Measurements from ENCODE around the gene SHISA2.
"Not testable (repeated sequence)": the region's sequence is repeated elsewhere in the genome, so short reads cannot be mapped to it uniquely, and the experiment has no call there.

Gene SHISA2

GRCh38 chr13:26075498-26075897, 23.7 kb upstream of the SHISA2 start:
- no peak for DNase-seq
- no peaks in the 10 kb centered on the region for H3K4me1 ChIP-seq (ENCODE audit: low read length)
- H3K9me3 ChIP-seq (replicated peaks; ENCODE audit: insufficient read depth, low read length) = no peaks in the 10 kb centered on the region
- H3K79me2 ChIP-seq (ENCODE audit: low read length) = no peaks in the 10 kb centered on the region
- H3K9me2 ChIP-seq (replicated peaks; ENCODE audit: insufficient read depth, low read length) = no peaks in the 10 kb centered on the region
- TF ChIP-seq EZH2phosphoT487 (IDR thresholded peaks at IDR 0.05; ENCODE audit: low read length) (no peak), EZH2 (optimal IDR thresholded peaks at IDR 0.05; ENCODE audit: low read depth, low read length) (no peak), CTCF (IDR thresholded peaks at IDR 0.05; ENCODE audit: low read length) (no peak)
- H3F3A ChIP-seq (ENCODE audit: insufficient read depth, low read length) = no peaks in the 10 kb centered on the region
- H3K4me2 ChIP-seq (ENCODE audit: low read depth, low read length) = no peak overlapping the region
- no peaks in the 10 kb centered on the region for H4K20me1 ChIP-seq (ENCODE audit: insufficient read depth, low read length)
- no peak overlapping the region for H3K27ac ChIP-seq (ENCODE audit: low read length)
- no peak overlapping the region for H3K4me3 ChIP-seq (ENCODE audit: low read length)
- H3K9ac ChIP-seq (ENCODE audit: low read length) = no peak overlapping the region
- no peak overlapping the region for H2AFZ ChIP-seq (ENCODE audit: low read length)
- H3K36me3 ChIP-seq (replicated peaks; ENCODE audit: insufficient read depth, low read length) = no peaks in the 10 kb centered on the region
- no peaks in the 10 kb centered on the region for H3K27me3 ChIP-seq (replicated peaks; ENCODE audit: insufficient read depth, low read length)

DNA sequence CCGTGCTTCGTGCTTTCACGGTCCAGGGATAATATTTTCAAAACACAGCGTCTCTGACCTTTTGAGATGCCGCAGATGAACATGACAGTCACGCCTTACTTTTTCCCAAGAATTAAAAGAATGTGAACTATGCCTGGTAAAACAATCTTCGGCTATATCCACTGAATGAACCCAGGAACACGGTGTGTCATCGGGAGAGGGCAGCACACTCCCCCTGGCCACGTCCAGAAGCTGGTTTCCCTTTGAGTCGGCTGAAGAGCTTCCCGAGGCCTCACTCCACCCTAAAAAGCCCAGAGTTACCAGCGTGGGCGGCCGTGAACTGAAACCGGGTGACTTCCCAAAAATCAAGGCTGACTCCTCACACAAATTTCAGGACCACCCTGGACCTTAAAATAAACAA, 22.9 kb upstream of the SHISA2 start:
- H3K4me3 ChIP-seq (ENCODE audit: low read length) = no peak overlapping the region
- no peaks in the 10 kb centered on the region for H3K4me1 ChIP-seq (ENCODE audit: low read length)
- no peaks in the 10 kb centered on the region for H3K36me3 ChIP-seq (replicated peaks; ENCODE audit: insufficient read depth, low read length)
- H3F3A ChIP-seq (ENCODE audit: insufficient read depth, low read length) = no peaks in the 10 kb centered on the region
- TF ChIP-seq EZH2phosphoT487 (IDR thresholded peaks at IDR 0.05; ENCODE audit: low read length) = no peak
- no peak for TF ChIP-seq CTCF (IDR thresholded peaks at IDR 0.05; ENCODE audit: low read length)
- no peak for TF ChIP-seq EZH2 (optimal IDR thresholded peaks at IDR 0.05; ENCODE audit: low read depth, low read length)
- no peaks in the 10 kb centered on the region for H3K9me3 ChIP-seq (replicated peaks; ENCODE audit: insufficient read depth, low read length)
- H3K79me2 ChIP-seq (ENCODE audit: low read length) = no peaks in the 10 kb centered on the region
- no peaks in the 10 kb centered on the region for H3K9me2 ChIP-seq (replicated peaks; ENCODE audit: insufficient read depth, low read length)
- H2AFZ ChIP-seq (ENCODE audit: low read length) = no peak overlapping the region
- no peaks in the 10 kb centered on the region for H3K27me3 ChIP-seq (replicated peaks; ENCODE audit: insufficient read depth, low read length)
- H3K27ac ChIP-seq (ENCODE audit: low read length) = no peak overlapping the region
- H3K4me2 ChIP-seq (ENCODE audit: low read depth, low read length) = no peak overlapping the region
- no peaks in the 10 kb centered on the region for H4K20me1 ChIP-seq (ENCODE audit: insufficient read depth, low read length)
- DNase-seq = no peak
- no peak overlapping the region for H3K9ac ChIP-seq (ENCODE audit: low read length)

DNA sequence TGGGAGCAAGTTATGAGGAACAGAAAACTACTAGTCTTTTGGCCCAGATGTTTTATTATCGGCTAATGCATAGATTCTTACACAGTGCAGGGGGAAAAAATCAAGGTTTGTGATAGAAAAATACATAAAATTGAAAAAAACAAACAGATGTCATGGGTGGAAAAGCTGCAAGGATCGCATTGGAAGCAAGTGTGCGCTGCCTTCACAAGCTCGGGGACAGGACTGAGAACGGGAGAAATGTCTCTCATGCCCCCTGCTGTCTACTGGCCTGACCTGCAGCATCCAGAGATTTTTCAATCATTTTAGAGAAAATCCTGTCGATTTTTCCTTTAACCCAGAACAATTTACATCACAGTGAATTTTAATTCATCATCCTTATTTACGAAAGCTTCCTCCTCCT, 20.5 kb upstream of the SHISA2 start:
- H3F3A ChIP-seq (ENCODE audit: insufficient read depth, low read length); H3K9ac ChIP-seq (ENCODE audit: low read length); H3K9me3 ChIP-seq (replicated peaks; ENCODE audit: insufficient read depth, low read length); H3K27ac ChIP-seq (ENCODE audit: low read length); H3K4me1 ChIP-seq (ENCODE audit: low read length); H3K4me2 ChIP-seq (ENCODE audit: low read depth, low read length); H3K4me3 ChIP-seq (ENCODE audit: low read length); H3K27me3 ChIP-seq (replicated peaks; ENCODE audit: insufficient read depth, low read length); H3K9me2 ChIP-seq (replicated peaks; ENCODE audit: insufficient read depth, low read length); DNase-seq; H3K79me2 ChIP-seq (ENCODE audit: low read length); H4K20me1 ChIP-seq (ENCODE audit: insufficient read depth, low read length); H2AFZ ChIP-seq (ENCODE audit: low read length); H3K36me3 ChIP-seq (replicated peaks; ENCODE audit: insufficient read depth, low read length): not testable (repeated sequence)

DNA sequence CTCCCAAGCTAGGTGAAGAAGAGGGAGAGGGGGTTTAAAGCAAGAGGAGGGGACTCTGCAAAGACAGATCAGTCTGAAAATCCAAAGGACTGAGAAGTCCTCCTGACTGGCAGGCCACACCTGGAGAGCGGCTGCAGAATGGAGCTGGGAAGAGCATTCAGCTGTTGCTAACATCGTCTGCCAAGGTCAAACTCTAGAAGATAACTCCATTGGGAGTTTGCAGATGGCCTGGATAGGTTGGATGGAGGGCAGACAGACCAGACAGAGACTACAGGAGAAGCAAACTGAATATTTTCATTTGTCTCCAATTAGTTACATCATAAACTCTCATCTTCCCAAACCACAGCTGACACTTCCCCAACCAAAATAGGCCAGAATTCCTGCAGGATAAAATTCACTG, 19.9 kb upstream of the SHISA2 start:
- H3K4me3 ChIP-seq (ENCODE audit: low read length) = no peak overlapping the region
- no peaks in the 10 kb centered on the region for H3K9me2 ChIP-seq (replicated peaks; ENCODE audit: insufficient read depth, low read length)
- no peak for TF ChIP-seq EZH2 (optimal IDR thresholded peaks at IDR 0.05; ENCODE audit: low read depth, low read length)
- no peak for TF ChIP-seq CTCF (IDR thresholded peaks at IDR 0.05; ENCODE audit: low read length)
- TF ChIP-seq EZH2phosphoT487 (IDR thresholded peaks at IDR 0.05; ENCODE audit: low read length) = no peak
- DNase-seq = no peak
- no peaks in the 10 kb centered on the region for H3K27me3 ChIP-seq (replicated peaks; ENCODE audit: insufficient read depth, low read length)
- no peaks in the 10 kb centered on the region for H4K20me1 ChIP-seq (ENCODE audit: insufficient read depth, low read length)
- H3K4me1 ChIP-seq (ENCODE audit: low read length) = no peaks in the 10 kb centered on the region
- no peak overlapping the region for H3K27ac ChIP-seq (ENCODE audit: low read length)
- no peak overlapping the region for H3K4me2 ChIP-seq (ENCODE audit: low read depth, low read length)
- no peaks in the 10 kb centered on the region for H3K36me3 ChIP-seq (replicated peaks; ENCODE audit: insufficient read depth, low read length)
- H3K79me2 ChIP-seq (ENCODE audit: low read length) = no peaks in the 10 kb centered on the region
- H2AFZ ChIP-seq (ENCODE audit: low read length) = no peak overlapping the region
- no peaks in the 10 kb centered on the region for H3K9me3 ChIP-seq (replicated peaks; ENCODE audit: insufficient read depth, low read length)
- H3F3A ChIP-seq (ENCODE audit: insufficient read depth, low read length) = no peaks in the 10 kb centered on the region
- no peak overlapping the region for H3K9ac ChIP-seq (ENCODE audit: low read length)

DNA sequence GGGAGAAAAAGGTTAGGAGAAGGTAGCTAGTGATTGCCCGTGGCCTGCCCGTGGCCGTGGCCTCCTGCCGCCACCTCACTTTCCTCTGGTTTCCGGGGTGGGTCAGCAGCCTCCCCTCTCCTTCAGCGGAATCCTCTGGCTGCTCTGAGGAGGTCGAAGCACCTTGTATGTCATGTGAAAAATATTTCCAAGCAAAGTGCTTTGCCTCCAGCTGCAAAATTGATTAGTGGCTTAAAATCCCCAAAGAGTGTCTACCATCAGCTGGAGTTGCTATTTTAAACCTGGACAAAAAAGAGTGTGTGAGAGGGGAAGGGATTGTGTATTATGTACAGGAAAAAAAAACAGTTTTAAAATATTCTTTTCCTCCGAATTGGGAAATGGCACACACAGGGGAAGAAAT, 17.8 kb upstream of the SHISA2 start:
- not testable (repeated sequence) for H3K9me3 ChIP-seq (replicated peaks; ENCODE audit: insufficient read depth, low read length); H3K4me1 ChIP-seq (ENCODE audit: low read length); H3K9me2 ChIP-seq (replicated peaks; ENCODE audit: insufficient read depth, low read length); H4K20me1 ChIP-seq (ENCODE audit: insufficient read depth, low read length); H3K9ac ChIP-seq (ENCODE audit: low read length); H3K27ac ChIP-seq (ENCODE audit: low read length); H3F3A ChIP-seq (ENCODE audit: insufficient read depth, low read length); H3K79me2 ChIP-seq (ENCODE audit: low read length); H3K27me3 ChIP-seq (replicated peaks; ENCODE audit: insufficient read depth, low read length); H3K36me3 ChIP-seq (replicated peaks; ENCODE audit: insufficient read depth, low read length); H2AFZ ChIP-seq (ENCODE audit: low read length); H3K4me3 ChIP-seq (ENCODE audit: low read length); H3K4me2 ChIP-seq (ENCODE audit: low read depth, low read length); DNase-seq

DNA sequence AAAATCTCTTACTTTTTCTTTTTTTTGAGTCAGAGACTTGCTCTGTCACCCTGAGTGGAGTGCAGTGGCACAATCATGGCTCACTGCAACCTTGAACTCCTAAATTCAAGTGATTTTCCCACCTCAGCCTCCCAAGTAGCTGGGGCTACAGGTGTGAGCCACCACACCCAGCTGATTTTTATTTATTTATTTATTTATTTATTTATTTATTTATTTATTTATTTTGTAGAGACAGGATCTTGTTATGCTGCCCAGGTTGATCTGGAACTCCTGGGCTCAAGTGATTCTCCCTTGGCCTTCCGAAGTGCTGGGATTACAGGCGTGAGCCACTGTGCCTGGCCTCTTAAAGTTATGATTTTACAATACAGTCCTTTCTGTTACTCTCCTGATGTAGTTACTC, 16.6 kb upstream of the SHISA2 start:
- not testable (repeated sequence) for H3K4me1 ChIP-seq (ENCODE audit: low read length); H4K20me1 ChIP-seq (ENCODE audit: insufficient read depth, low read length); H3K27me3 ChIP-seq (replicated peaks; ENCODE audit: insufficient read depth, low read length); DNase-seq; H3K9ac ChIP-seq (ENCODE audit: low read length); H3K9me2 ChIP-seq (replicated peaks; ENCODE audit: insufficient read depth, low read length); H3K36me3 ChIP-seq (replicated peaks; ENCODE audit: insufficient read depth, low read length); H2AFZ ChIP-seq (ENCODE audit: low read length); H3F3A ChIP-seq (ENCODE audit: insufficient read depth, low read length); H3K4me3 ChIP-seq (ENCODE audit: low read length); H3K9me3 ChIP-seq (replicated peaks; ENCODE audit: insufficient read depth, low read length); H3K27ac ChIP-seq (ENCODE audit: low read length); H3K4me2 ChIP-seq (ENCODE audit: low read depth, low read length); H3K79me2 ChIP-seq (ENCODE audit: low read length)
